Measurements from ENCODE around the gene PRR20C.
"Not testable (repeated sequence)": the region's sequence is repeated elsewhere in the genome, so short reads cannot be mapped to it uniquely, and the experiment has no call there.

The PRR20C gene

DNA sequence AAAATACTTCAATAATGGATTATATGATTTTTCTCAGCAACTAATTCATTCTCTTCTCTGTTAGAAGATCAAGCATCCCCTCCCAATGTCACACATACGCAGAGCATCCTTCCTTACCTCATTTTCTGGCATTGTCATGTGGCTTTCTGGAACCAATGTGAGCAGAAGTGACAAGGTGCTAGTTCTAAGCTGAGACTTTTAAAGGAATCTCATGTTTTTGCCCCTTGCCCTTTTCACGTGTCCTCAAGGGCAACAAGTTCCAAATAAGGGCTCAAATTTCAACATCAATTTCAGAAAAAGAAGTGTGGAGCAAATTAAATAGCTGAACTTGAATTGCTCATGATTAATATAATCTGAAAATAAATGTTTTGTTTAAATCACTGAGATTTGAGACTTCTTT, 17.8 kb upstream of the PRR20C start:
- Histone ChIP-seq H3K9me3 (ENCODE audit: insufficient read depth, low read length) (no peaks in the 10 kb centered on the region), H4K20me1 (ENCODE audit: low read depth, low read length) (no peaks in the 10 kb centered on the region), H3F3A (ENCODE audit: insufficient read depth) (no peaks in the 10 kb centered on the region), H3K27ac (ENCODE audit: low read depth, low read length) (no peak overlapping the region), H3K36me3 (ENCODE audit: low read length) (no peaks in the 10 kb centered on the region), H3K9ac (ENCODE audit: low read length) (no peak overlapping the region), H2AFZ (ENCODE audit: low read depth, low read length, severe bottlenecking) (peak overlapping the region; percentile 14), H3K4me2 (ENCODE audit: low read depth, low read length, poor library complexity, severe bottlenecking) (no peak overlapping the region), H3K9me2 (replicated peaks; ENCODE audit: insufficient read depth, low read length) (no peaks in the 10 kb centered on the region), H3K79me2 (ENCODE audit: insufficient read depth, low read length) (no peaks in the 10 kb centered on the region), H3K27me3 (ENCODE audit: low read length) (no peaks in the 10 kb centered on the region), H3K4me3 (ENCODE audit: insufficient read depth, low read length, poor library complexity, severe bottlenecking) (no peak overlapping the region)
- no peak for TF ChIP-seq EZH2phosphoT487 (conservative IDR thresholded peaks at IDR 0.05; ENCODE audit: low read length)
- TF ChIP-seq, protein P1, sequence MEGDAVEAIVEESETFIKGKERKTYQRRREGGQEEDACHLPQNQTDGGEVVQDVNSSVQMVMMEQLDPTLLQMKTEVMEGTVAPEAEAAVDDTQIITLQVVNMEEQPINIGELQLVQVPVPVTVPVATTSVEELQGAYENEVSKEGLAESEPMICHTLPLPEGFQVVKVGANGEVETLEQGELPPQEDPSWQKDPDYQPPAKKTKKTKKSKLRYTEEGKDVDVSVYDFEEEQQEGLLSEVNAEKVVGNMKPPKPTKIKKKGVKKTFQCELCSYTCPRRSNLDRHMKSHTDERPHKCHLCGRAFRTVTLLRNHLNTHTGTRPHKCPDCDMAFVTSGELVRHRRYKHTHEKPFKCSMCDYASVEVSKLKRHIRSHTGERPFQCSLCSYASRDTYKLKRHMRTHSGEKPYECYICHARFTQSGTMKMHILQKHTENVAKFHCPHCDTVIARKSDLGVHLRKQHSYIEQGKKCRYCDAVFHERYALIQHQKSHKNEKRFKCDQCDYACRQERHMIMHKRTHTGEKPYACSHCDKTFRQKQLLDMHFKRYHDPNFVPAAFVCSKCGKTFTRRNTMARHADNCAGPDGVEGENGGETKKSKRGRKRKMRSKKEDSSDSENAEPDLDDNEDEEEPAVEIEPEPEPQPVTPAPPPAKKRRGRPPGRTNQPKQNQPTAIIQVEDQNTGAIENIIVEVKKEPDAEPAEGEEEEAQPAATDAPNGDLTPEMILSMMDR (IDR thresholded peaks at IDR 0.05; ENCODE audit: insufficient read depth, low read length, poor library complexity, severe bottlenecking), result no peak

DNA sequence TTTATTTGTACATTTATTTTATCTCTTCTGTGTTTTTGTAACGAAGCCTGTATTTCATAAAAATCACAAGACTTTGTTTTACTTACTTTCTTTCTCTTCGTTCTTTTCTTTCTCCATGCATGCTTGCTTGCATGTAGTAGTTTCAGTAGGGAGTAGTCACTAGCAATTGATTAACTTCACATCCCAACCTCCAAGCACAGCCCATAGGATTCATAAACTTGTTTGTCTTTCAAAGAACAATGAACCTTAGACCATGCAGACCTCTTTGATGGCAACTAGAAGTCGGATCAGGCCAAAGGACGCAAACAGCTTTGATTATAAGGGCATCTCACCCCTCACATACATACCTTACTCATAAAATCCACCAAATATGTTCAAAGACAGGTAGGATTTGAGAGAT, 16.3 kb upstream of the PRR20C start:
- no peak overlapping the region for H2AFZ ChIP-seq (ENCODE audit: low read depth, low read length, severe bottlenecking)
- no peak overlapping the region for H3K27ac ChIP-seq (ENCODE audit: low read depth, low read length)
- no peak overlapping the region for H3K4me2 ChIP-seq (ENCODE audit: low read depth, low read length, poor library complexity, severe bottlenecking)
- no peaks in the 10 kb centered on the region for H3K36me3 ChIP-seq (ENCODE audit: low read length)
- no peak overlapping the region for H3K4me3 ChIP-seq (ENCODE audit: insufficient read depth, low read length, poor library complexity, severe bottlenecking)
- no peaks in the 10 kb centered on the region for H4K20me1 ChIP-seq (ENCODE audit: low read depth, low read length)
- H3K79me2 ChIP-seq (ENCODE audit: insufficient read depth, low read length), result no peaks in the 10 kb centered on the region
- no peak overlapping the region for H3K9ac ChIP-seq (ENCODE audit: low read length)
- no peaks in the 10 kb centered on the region for H3K9me2 ChIP-seq (replicated peaks; ENCODE audit: insufficient read depth, low read length)
- H3K9me3 ChIP-seq (ENCODE audit: insufficient read depth, low read length), result no peaks in the 10 kb centered on the region
- TF ChIP-seq EZH2phosphoT487 (conservative IDR thresholded peaks at IDR 0.05; ENCODE audit: low read length), result no peak
- TF ChIP-seq, protein P1 (IDR thresholded peaks at IDR 0.05; ENCODE audit: insufficient read depth, low read length, poor library complexity, severe bottlenecking), result no peak
- no peaks in the 10 kb centered on the region for H3F3A ChIP-seq (ENCODE audit: insufficient read depth)
- no peaks in the 10 kb centered on the region for H3K27me3 ChIP-seq (ENCODE audit: low read length)

DNA sequence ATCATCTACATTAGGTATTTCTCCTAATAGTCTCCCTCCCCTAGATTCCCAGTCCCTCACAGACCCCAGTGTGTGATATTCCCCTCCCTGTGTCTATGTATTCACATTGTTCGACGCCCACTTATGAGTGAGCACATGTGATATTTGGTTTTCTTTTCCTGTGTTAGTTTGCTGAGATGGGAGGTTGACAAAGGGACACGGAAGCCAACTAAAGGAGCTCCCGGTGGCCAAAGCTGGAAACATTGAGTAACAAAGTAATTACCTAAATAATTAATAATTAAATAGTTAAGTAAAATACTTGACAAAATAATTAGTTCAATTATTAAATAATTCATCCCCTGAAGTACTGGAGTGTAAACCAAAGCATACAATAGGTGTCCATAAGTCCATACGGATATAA, 14.9 kb upstream of the PRR20C start:
- Histone ChIP-seq H3K9me3 (ENCODE audit: insufficient read depth, low read length) (no peaks in the 10 kb centered on the region), H3K79me2 (ENCODE audit: insufficient read depth, low read length) (no peaks in the 10 kb centered on the region), H3K9ac (ENCODE audit: low read length) (no peak overlapping the region), H3K27ac (ENCODE audit: low read depth, low read length) (no peak overlapping the region), H3K36me3 (ENCODE audit: low read length) (no peaks in the 10 kb centered on the region), H3K27me3 (ENCODE audit: low read length) (no peaks in the 10 kb centered on the region), H3K4me3 (ENCODE audit: insufficient read depth, low read length, poor library complexity, severe bottlenecking) (no peak overlapping the region), H3F3A (ENCODE audit: insufficient read depth) (no peaks in the 10 kb centered on the region), H3K9me2 (replicated peaks; ENCODE audit: insufficient read depth, low read length) (no peaks in the 10 kb centered on the region), H3K4me2 (ENCODE audit: low read depth, low read length, poor library complexity, severe bottlenecking) (no peak overlapping the region), H2AFZ (ENCODE audit: low read depth, low read length, severe bottlenecking) (no peak overlapping the region), H4K20me1 (ENCODE audit: low read depth, low read length) (no peaks in the 10 kb centered on the region)
- TF ChIP-seq, protein P1 (IDR thresholded peaks at IDR 0.05; ENCODE audit: insufficient read depth, low read length, poor library complexity, severe bottlenecking), result no peak
- TF ChIP-seq EZH2phosphoT487 (conservative IDR thresholded peaks at IDR 0.05; ENCODE audit: low read length), result no peak

DNA sequence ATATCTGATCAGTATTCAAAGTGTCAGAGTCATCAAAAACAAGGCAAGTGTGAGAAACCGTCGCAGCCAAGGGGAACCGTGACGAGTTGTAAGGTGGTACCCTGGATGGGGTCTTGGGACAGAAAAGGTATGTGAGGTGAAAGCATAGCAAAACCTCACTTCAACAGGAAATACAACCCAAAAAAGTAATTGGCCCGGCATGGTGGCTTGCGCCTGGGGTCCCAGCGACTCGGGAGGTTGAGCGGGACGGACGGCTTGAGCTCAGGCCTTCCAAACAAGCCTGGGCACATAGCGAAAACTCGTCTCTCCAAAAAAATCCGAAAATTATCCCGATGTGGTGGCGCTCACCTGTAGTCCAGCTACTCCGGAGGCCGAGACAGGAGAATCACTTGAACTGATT, 14.1 kb upstream of the PRR20C start:
- H3K4me2 ChIP-seq (ENCODE audit: low read depth, low read length, poor library complexity, severe bottlenecking); H3K36me3 ChIP-seq (ENCODE audit: low read length); H2AFZ ChIP-seq (ENCODE audit: low read depth, low read length, severe bottlenecking); H3F3A ChIP-seq (ENCODE audit: insufficient read depth); H3K27ac ChIP-seq (ENCODE audit: low read depth, low read length); H3K9ac ChIP-seq (ENCODE audit: low read length); H4K20me1 ChIP-seq (ENCODE audit: low read depth, low read length); H3K27me3 ChIP-seq (ENCODE audit: low read length); H3K79me2 ChIP-seq (ENCODE audit: insufficient read depth, low read length); H3K4me3 ChIP-seq (ENCODE audit: insufficient read depth, low read length, poor library complexity, severe bottlenecking); H3K9me2 ChIP-seq (replicated peaks; ENCODE audit: insufficient read depth, low read length); H3K9me3 ChIP-seq (ENCODE audit: insufficient read depth, low read length): not testable (repeated sequence)

DNA sequence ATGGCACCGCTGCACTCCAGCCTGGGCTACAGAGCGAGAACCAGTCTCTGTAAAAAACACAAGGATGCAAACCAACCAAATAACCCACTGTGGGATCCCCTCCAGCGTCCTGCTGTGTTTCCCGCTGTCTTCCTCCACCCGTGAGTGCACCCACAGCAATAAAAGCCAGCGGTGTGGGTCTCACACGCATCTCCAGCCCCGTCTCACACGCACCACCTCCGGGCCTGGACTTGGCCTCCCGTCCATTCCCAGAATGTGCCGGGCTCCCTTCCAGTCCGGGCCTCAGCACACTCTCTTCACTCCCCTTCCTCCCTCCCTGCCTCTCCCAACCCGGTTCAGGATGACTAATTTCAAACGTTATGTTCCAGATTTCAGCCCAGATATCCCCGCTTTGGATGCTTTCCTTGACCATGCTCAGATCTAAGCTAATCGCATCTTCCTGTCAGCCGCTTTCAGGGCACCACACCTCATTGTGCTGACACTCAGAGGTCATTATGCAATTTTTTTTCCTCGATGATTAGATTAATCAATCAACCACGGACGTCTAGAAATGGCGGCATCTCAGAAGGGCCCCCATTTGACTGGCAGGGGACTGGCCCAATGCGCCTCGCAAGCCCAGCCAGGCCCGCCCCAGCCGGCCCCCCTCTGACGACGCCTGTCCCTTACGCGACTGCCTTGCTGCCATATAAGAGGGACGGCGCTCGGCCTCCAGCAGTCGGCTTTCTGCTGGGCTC, 13.5 kb upstream of the PRR20C start, which contains the start of gene PRR20A:
TSS of gene PRR20A (plus strand) at position 684 of the 734 bp plus-strand sequence. CDS start 387 bp downstream, outside the sequence.
- H3K79me2 ChIP-seq (ENCODE audit: insufficient read depth, low read length); H2AFZ ChIP-seq (ENCODE audit: low read depth, low read length, severe bottlenecking); H3K27me3 ChIP-seq (ENCODE audit: low read length); H3K9me2 ChIP-seq (replicated peaks; ENCODE audit: insufficient read depth, low read length); H3K9me3 ChIP-seq (ENCODE audit: insufficient read depth, low read length); H4K20me1 ChIP-seq (ENCODE audit: low read depth, low read length); H3F3A ChIP-seq (ENCODE audit: insufficient read depth); H3K36me3 ChIP-seq (ENCODE audit: low read length); H3K27ac ChIP-seq (ENCODE audit: low read depth, low read length); H3K4me3 ChIP-seq (ENCODE audit: insufficient read depth, low read length, poor library complexity, severe bottlenecking); H3K4me2 ChIP-seq (ENCODE audit: low read depth, low read length, poor library complexity, severe bottlenecking); H3K9ac ChIP-seq (ENCODE audit: low read length): not testable (repeated sequence)

DNA sequence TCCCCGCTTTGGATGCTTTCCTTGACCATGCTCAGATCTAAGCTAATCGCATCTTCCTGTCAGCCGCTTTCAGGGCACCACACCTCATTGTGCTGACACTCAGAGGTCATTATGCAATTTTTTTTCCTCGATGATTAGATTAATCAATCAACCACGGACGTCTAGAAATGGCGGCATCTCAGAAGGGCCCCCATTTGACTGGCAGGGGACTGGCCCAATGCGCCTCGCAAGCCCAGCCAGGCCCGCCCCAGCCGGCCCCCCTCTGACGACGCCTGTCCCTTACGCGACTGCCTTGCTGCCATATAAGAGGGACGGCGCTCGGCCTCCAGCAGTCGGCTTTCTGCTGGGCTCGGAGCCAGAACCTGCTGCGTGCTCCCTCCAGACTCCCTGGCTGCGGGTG, 6.7 kb upstream of the PRR20C start, which contains the start of gene PRR20B:
TSS of gene PRR20B (plus strand) at position 301 of the 400 bp plus-strand sequence. CDS start 387 bp downstream, outside the sequence.
- not testable (repeated sequence) for H4K20me1 ChIP-seq (ENCODE audit: low read depth, low read length); H3F3A ChIP-seq (ENCODE audit: insufficient read depth); H3K4me3 ChIP-seq (ENCODE audit: insufficient read depth, low read length, poor library complexity, severe bottlenecking); H3K9me3 ChIP-seq (ENCODE audit: insufficient read depth, low read length); H3K4me2 ChIP-seq (ENCODE audit: low read depth, low read length, poor library complexity, severe bottlenecking); H3K36me3 ChIP-seq (ENCODE audit: low read length); H3K27ac ChIP-seq (ENCODE audit: low read depth, low read length); H2AFZ ChIP-seq (ENCODE audit: low read depth, low read length, severe bottlenecking); H3K79me2 ChIP-seq (ENCODE audit: insufficient read depth, low read length); H3K9me2 ChIP-seq (replicated peaks; ENCODE audit: insufficient read depth, low read length); H3K9ac ChIP-seq (ENCODE audit: low read length); H3K27me3 ChIP-seq (ENCODE audit: low read length)
